Mucosa of descending colon (tissue), 3 donors: ENCODE results near the gene TMEM127. TPM values are rescaled to one million over a fixed set of nuclear protein-coding genes. Genes with fewer than 3 reads are reported as not detected.

Experiments used
- ATAC-seq: fragments of 200-7000 bp; cut with Tn5 transposase; one replicate; pipeline ENCODE4 v1.9.1; 2020; ENCODE audit warnings: mild to moderate bottlenecking, moderate library complexity
- DNase-seq, 3 donors: peaks; one replicate each; pipeline ENCODE4 v3.0.0-alpha.2; 2020
- H3K36me3 ChIP-seq: fragments of 200-600 bp; one replicate; pipeline ENCODE4 v1.8.0; 2021; ENCODE audit warnings: low read depth, mild to moderate bottlenecking
- H3K4me1 ChIP-seq: fragments of 200-600 bp; one replicate; pipeline ENCODE4 v1.8.0; 2021; ENCODE audit warnings: low read depth, mild to moderate bottlenecking
- H3K4me3 ChIP-seq: fragments of 200-600 bp; one replicate; pipeline ENCODE4 v1.8.0; 2021; ENCODE audit warnings: mild to moderate bottlenecking
- H3K9me3 ChIP-seq: fragments of 200-600 bp; one replicate; pipeline ENCODE4 v1.8.0; 2021; ENCODE audit warnings: mild to moderate bottlenecking
- intact Hi-C, 2 donors: fragments of 100-400 bp; cut with DNase I in 1 of 2; cut with micrococcal nuclease in 1 of 2; formaldehyde crosslinking; loops; one replicate each; pipeline versions ENCODE4 v1.11.0 to v1.11.1; 2022; cut with DNase I, micrococcal nuclease
- long read RNA-seq, 2 donors: library from polyadenylated mRNA; unstranded; transcript quantifications; one replicate each; pipeline ENCODE4 v2.0.0, GENCODE V29; 2019 to 2021
- total RNA-seq, 3 donors: library from RNA; stranded (reverse); fragmentation: NEBNext Ultra II Directional in 2 of 3; extraction: Animal tissue kit (Norgen Biotek cat#: 25700) in 2 of 3; gene quantifications; one replicate each; pipeline versions ENCODE4 v1.2.1 to v1.2.4, GENCODE V29; 2021 to 2023
- TF ChIP-seq, protein P1 (sequence below): fragments of 200-600 bp; IDR thresholded peaks from one replicate; pipeline ENCODE4 v1.8.0; 2022; ENCODE audit warnings: antibody characterized with exemption, mild to moderate bottlenecking
- donor health status: DM: no; HTN: no; CAD: no; lungs with moderate emphysema.
- donor health status: DM: no; HTN: no; CAD: no.
- donor health status: DM: no; HTN: yes; CAD: no.

The TMEM127 gene
- total RNA-seq: 100 to 1,000 TPM in 1 of 3 donors, 10 to 100 TPM in 2; 82.3 to 136 (median 87.9) TPM
- long read RNA-seq, donor 1, full-length matches to known transcripts: 104 of 145 reads
- long read RNA-seq, donor 1, partial matches to known transcripts: 6 of 145 reads
- long read RNA-seq, donor 1, other reads (novel, unspliced or antisense): 35 of 145 reads
- long read RNA-seq, donor 2, partial matches to known transcripts: 1 of 14 reads
- long read RNA-seq, donor 2, other reads (novel, unspliced or antisense): 12 of 14 reads

GRCh38 chr2:96265840-96266679 lies at the start of gene TMEM127, which contains the start of gene CIAO1:
Gene TMEM127, minus strand, starts transcription at chr2:96265997. Its CDS starts 616 bp downstream, at chr2:96265381.
Gene CIAO1, plus strand, starts transcription at chr2:96266225. Its CDS starts 126 bp downstream, at chr2:96266351.
- H3K4me1 ChIP-seq: peaks cover 37% of the 10 kb centered on the region
- ATAC-seq: peak; percentile 95
- intact Hi-C loops: loop anchor here in 1 of 2 donors (10.0 kb wide), 1 partner anchor 61 kb away; the partner anchor contains the start of gene STARD7
- TF ChIP-seq, protein P1, sequence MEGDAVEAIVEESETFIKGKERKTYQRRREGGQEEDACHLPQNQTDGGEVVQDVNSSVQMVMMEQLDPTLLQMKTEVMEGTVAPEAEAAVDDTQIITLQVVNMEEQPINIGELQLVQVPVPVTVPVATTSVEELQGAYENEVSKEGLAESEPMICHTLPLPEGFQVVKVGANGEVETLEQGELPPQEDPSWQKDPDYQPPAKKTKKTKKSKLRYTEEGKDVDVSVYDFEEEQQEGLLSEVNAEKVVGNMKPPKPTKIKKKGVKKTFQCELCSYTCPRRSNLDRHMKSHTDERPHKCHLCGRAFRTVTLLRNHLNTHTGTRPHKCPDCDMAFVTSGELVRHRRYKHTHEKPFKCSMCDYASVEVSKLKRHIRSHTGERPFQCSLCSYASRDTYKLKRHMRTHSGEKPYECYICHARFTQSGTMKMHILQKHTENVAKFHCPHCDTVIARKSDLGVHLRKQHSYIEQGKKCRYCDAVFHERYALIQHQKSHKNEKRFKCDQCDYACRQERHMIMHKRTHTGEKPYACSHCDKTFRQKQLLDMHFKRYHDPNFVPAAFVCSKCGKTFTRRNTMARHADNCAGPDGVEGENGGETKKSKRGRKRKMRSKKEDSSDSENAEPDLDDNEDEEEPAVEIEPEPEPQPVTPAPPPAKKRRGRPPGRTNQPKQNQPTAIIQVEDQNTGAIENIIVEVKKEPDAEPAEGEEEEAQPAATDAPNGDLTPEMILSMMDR: peak; percentile 17
- peak within 1 kb of the TSS; percentile 57 for H3K4me3 ChIP-seq
- no peaks in the 10 kb centered on the region for H3K9me3 ChIP-seq
- DNase-seq: peak; percentile 97 to 100 (median 99)
- peaks cover 3% of the 10 kb centered on the region for H3K36me3 ChIP-seq

- TF ChIP-seq, protein P1: no peak
- DNase-seq (no peak), ATAC-seq (no peak)
- Histone ChIP-seq H3K36me3 (no peaks in the 10 kb centered on the region), H3K9me3 (no peaks in the 10 kb centered on the region), H3K4me1 (no peaks in the 10 kb centered on the region), H3K4me3 (no peak overlapping the region)
- intact Hi-C loops: no loop called here
Observed at GRCh38 chr2:96315005-96315399, 49.2 kb upstream of the TMEM127 start.

GRCh38 chr2:96308248-96308647 lies 42.5 kb upstream of the TMEM127 start:
- Histone ChIP-seq H3K9me3 (no peaks in the 10 kb centered on the region), H3K4me1 (peaks cover 13% of the 10 kb centered on the region), H3K4me3 (no peak overlapping the region), H3K36me3 (no peaks in the 10 kb centered on the region)
- intact Hi-C loops: no loop called here
- no peak for DNase-seq
- no peak for ATAC-seq
- TF ChIP-seq, protein P1: no peak

DNA sequence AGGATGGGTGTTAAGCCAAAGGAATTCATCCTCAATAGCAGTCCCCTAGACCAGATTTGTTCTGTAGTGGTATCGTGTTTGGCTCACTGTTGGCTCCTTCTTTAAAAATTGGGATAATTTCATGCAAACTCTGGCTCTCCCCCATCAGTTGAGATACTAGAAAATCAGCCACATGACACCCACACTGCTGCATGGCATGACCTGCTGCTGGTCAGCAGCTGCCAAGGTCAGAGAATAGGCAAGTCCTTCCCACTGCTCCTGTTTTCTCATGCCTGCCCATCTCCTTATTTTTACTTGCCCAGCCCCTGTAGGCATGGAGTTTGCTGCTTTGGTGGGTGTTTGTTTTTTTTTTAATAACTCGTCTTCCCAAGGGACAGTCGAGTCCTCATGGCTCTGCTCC lies 40.6 kb upstream of the TMEM127 start:
- H3K36me3 ChIP-seq: peaks cover 6% of the 10 kb centered on the region
- ATAC-seq: no peak
- intact Hi-C loops: no loop called here
- no peaks in the 10 kb centered on the region for H3K9me3 ChIP-seq
- DNase-seq: no peak
- TF ChIP-seq, protein P1: no peak
- no peak overlapping the region for H3K4me3 ChIP-seq
- peaks cover 13% of the 10 kb centered on the region for H3K4me1 ChIP-seq

DNA sequence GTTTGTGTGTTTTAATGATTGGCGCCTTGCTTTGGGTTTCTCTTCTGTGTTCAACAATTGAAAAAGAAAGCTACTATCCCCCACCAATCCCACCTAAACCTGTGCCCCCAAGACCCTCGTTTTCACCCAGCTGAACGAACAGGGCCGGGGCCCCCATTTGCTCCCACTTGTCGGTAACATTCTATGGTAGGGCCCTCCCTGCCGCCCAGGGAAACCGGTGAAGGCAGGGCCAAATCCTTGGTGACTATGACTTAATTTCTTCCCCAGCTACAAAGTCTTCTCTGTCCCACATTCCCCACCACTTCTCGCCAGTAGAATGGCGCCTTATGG lies 40.1 kb upstream of the TMEM127 start:
- Histone ChIP-seq H3K4me3 (peak overlapping the region; percentile 33), H3K9me3 (no peaks in the 10 kb centered on the region), H3K4me1 (peaks cover 13% of the 10 kb centered on the region), H3K36me3 (peaks cover 6% of the 10 kb centered on the region)
- intact Hi-C loops: no loop called here
- no peak for ATAC-seq
- TF ChIP-seq, protein P1: no peak
- DNase-seq: peak in 1 of 3 donors; percentile 40
